ENCODE results near the gene SPAG5.

DNA sequence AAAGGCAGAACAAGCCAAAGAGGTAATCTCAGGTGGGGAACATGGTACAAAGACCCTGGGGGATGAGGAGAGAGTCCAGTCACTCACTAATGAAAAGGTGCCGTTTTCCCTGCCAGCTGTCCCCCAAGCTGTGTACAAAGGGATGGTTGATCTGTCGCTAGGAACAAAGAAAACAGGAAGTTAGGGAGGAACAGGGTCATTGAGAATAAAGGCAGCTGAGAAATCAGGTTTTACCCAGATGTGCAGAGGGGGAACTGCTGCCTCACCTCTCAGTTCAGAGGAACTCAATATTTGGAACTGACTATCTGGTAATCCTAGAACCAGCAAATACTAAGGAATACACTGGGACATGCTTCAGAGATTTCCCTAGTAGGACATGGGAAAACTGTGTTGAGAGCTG lies 13.7 kb upstream of the SPAG5 start:
- TF ChIP-seq, protein P1, sequence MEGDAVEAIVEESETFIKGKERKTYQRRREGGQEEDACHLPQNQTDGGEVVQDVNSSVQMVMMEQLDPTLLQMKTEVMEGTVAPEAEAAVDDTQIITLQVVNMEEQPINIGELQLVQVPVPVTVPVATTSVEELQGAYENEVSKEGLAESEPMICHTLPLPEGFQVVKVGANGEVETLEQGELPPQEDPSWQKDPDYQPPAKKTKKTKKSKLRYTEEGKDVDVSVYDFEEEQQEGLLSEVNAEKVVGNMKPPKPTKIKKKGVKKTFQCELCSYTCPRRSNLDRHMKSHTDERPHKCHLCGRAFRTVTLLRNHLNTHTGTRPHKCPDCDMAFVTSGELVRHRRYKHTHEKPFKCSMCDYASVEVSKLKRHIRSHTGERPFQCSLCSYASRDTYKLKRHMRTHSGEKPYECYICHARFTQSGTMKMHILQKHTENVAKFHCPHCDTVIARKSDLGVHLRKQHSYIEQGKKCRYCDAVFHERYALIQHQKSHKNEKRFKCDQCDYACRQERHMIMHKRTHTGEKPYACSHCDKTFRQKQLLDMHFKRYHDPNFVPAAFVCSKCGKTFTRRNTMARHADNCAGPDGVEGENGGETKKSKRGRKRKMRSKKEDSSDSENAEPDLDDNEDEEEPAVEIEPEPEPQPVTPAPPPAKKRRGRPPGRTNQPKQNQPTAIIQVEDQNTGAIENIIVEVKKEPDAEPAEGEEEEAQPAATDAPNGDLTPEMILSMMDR (conservative IDR thresholded peaks at IDR 0.05) = no peak
- no peak for TF ChIP-seq ZFX (IDR thresholded peaks at IDR 0.05)
